H1 (cell line): ENCODE results near the gene DMXL1. TPM values are rescaled to one million over a fixed set of nuclear protein-coding genes. Genes with fewer than 3 reads are reported as not detected.

Experiments
- CTCF ChIA-PET: fragments of 300-600 bp; sonication (Branson Sonifier 250); formaldehyde crosslinking; loops from one replicate; lab custom pipeline; 2021; ENCODE audit not compliant: partially characterized antibody; lab: Charles Lee
- POLR2A ChIA-PET: fragments of 300-600 bp; sonication (Branson Sonifier 250); formaldehyde crosslinking; loops from one replicate; lab custom pipeline; 2021; ENCODE audit warnings: inconsistent platforms; ENCODE audit not compliant: partially characterized antibody; lab: Charles Lee
- DNase-seq, 2 experiments: peaks; one replicate each; pipeline versions ENCODE4 v3.0.0 to v3.0.0-alpha.2; 2010 to 2022; ENCODE audit warnings: low spot score in 2 of 2, low read depth in 1 of 2, mixed read lengths in 1 of 2
- FAIRE-seq: peaks from 2 replicates; lab custom pipeline; 2011; peaks lifted over from hg19 to GRCh38; lab: Jason Lieb, UNC
- H2AFZ ChIP-seq: 2 replicates; pipeline ENCODE4 v1.8.1; 2012; ENCODE audit warnings: low read length, inconsistent platforms
- H2AK5ac ChIP-seq: 2 replicates; pipeline ENCODE4 v1.6.1; 2013; ENCODE audit warnings: low read depth, low read length
- H2BK120ac ChIP-seq: replicated peaks from 2 replicates; pipeline ENCODE3; 2013; ENCODE audit warnings: low read depth, low read length, inconsistent platforms
- H2BK12ac ChIP-seq: 2 replicates; pipeline ENCODE4 v1.6.1; 2013; ENCODE audit warnings: low read depth, low read length
- H2BK15ac ChIP-seq: 2 replicates; pipeline ENCODE4 v1.6.1; 2013; ENCODE audit warnings: low read length
- H2BK20ac ChIP-seq: 2 replicates; pipeline ENCODE4 v1.6.1; 2013; ENCODE audit warnings: low read length
- H2BK5ac ChIP-seq: 2 replicates; pipeline ENCODE4 v1.6.1; 2013; ENCODE audit warnings: low read depth, low read length
- H3K14ac ChIP-seq: 2 replicates; pipeline ENCODE4 v1.6.1; 2013; ENCODE audit warnings: inconsistent platforms; ENCODE audit not compliant: insufficient read length
- H3K18ac ChIP-seq: 2 replicates; pipeline ENCODE4 v1.6.1; 2013; ENCODE audit warnings: low read length; ENCODE audit errors: extremely low read depth
- H3K23ac ChIP-seq: 2 replicates; pipeline ENCODE4 v1.6.1; 2013; ENCODE audit warnings: inconsistent platforms; ENCODE audit not compliant: insufficient read length
- H3K23me2 ChIP-seq: 2 replicates; pipeline ENCODE4 v1.6.1; 2013; ENCODE audit warnings: low read depth, low read length
- H3K27ac ChIP-seq: 2 replicates; pipeline ENCODE4 v1.6.1; 2011; ENCODE audit warnings: low read depth, low read length, inconsistent platforms
- H3K27me3 ChIP-seq, 4 experiments: replicated peaks in 1 of 4; 1 replicate in 1 of 4; 2 replicates in 3 of 4; pipeline versions ENCODE4 v1.6.1 to v1.8.1; 2011 to 2013; ENCODE audit warnings: low read length in 3 of 4, mild to moderate bottlenecking in 3 of 4, inconsistent platforms in 2 of 4, mixed read lengths in 2 of 4, moderate library complexity in 1 of 4; ENCODE audit not compliant: control insufficient read depth in 3 of 4, insufficient read depth in 3 of 4; ENCODE audit errors: extremely low read depth in 1 of 4
- H3K36me3 ChIP-seq, 4 experiments: 2 replicates each; pipeline versions ENCODE4 v1.6.1 to v1.8.1; 2011 to 2013; ENCODE audit warnings: mild to moderate bottlenecking in 4 of 4, low read length in 3 of 4, moderate library complexity in 2 of 4, control low read depth in 1 of 4, inconsistent platforms in 1 of 4; ENCODE audit not compliant: insufficient read depth in 4 of 4, control insufficient read depth in 2 of 4
- H3K4ac ChIP-seq: replicated peaks from 2 replicates; pipeline ENCODE3; 2013; ENCODE audit warnings: low read length, low read depth, mixed read lengths, inconsistent platforms; ENCODE audit not compliant: insufficient read length
- H3K4me1 ChIP-seq, 4 experiments: replicated peaks in 1 of 4; 1 replicate in 1 of 4; 2 replicates in 3 of 4; pipeline versions ENCODE4 v1.6.1 to v1.8.1; 2011 to 2013; ENCODE audit warnings: low read length in 3 of 4, inconsistent platforms in 2 of 4, mixed read lengths in 1 of 4; ENCODE audit not compliant: insufficient read depth in 4 of 4, control insufficient read depth in 3 of 4
- H3K4me2 ChIP-seq, 2 experiments: 2 replicates each; pipeline versions ENCODE4 v1.6.1 to v1.8.1; 2011 to 2013; ENCODE audit warnings: low read depth in 2 of 2, low read length in 2 of 2, control low read depth in 1 of 2, inconsistent platforms in 1 of 2, mild to moderate bottlenecking in 1 of 2; ENCODE audit not compliant: insufficient read depth in 1 of 2
- H3K4me3 ChIP-seq, 4 experiments: fragments of 200-600, 300-600 bp in 1 of 4; sonication (generic), shearing (Covaris generic), sonication (Bioruptor Twin) in 1 of 4; 2 replicates each; pipeline versions ENCODE4 v1.5.1 to v1.8.1; 2011 to 2016; ENCODE audit warnings: low read length in 4 of 4, low read depth in 3 of 4, control low read depth in 2 of 4, inconsistent platforms in 2 of 4, mild to moderate bottlenecking in 2 of 4, mixed read lengths in 1 of 4, moderate library complexity in 1 of 4; ENCODE audit not compliant: insufficient read depth in 2 of 4; ENCODE audit errors: extremely low read depth in 1 of 4
- H3K56ac ChIP-seq: replicated peaks from 2 replicates; pipeline ENCODE3; 2013; ENCODE audit warnings: low read depth, mild to moderate bottlenecking, mixed read lengths, low read length, inconsistent platforms; ENCODE audit not compliant: insufficient read length
- H3K79me1 ChIP-seq: 2 replicates; pipeline ENCODE4 v1.6.1; 2013; ENCODE audit warnings: low read depth, low read length, control low read depth
- H3K79me2 ChIP-seq, 2 experiments: 2 replicates each; pipeline versions ENCODE4 v1.6.1 to v1.8.1; 2012 to 2013; ENCODE audit warnings: low read length in 2 of 2, mild to moderate bottlenecking in 2 of 2, inconsistent platforms in 1 of 2; ENCODE audit not compliant: insufficient read depth in 2 of 2, control insufficient read depth in 1 of 2
- H3K9ac ChIP-seq, 4 experiments: replicated peaks in 1 of 4; 1 replicate in 1 of 4; 2 replicates in 3 of 4; pipeline versions ENCODE4 v1.6.1 to v1.8.1; 2011 to 2013; ENCODE audit warnings: low read depth in 3 of 4, low read length in 3 of 4, control low read depth in 2 of 4, mild to moderate bottlenecking in 2 of 4, moderate library complexity in 2 of 4, inconsistent platforms in 1 of 4; ENCODE audit errors: extremely low read depth in 1 of 4
- H3K9me3 ChIP-seq, 2 experiments: 2 replicates each; pipeline versions ENCODE4 v1.6.1 to v1.8.1; 2012 to 2013; ENCODE audit warnings: mild to moderate bottlenecking in 2 of 2, moderate library complexity in 2 of 2, control low read depth in 1 of 2, inconsistent platforms in 1 of 2, low read depth in 1 of 2, low read length in 1 of 2, mixed read lengths in 1 of 2; ENCODE audit not compliant: insufficient read depth in 2 of 2
- H4K20me1 ChIP-seq, 2 experiments: replicated peaks in 1 of 2; 2 replicates each; pipeline versions ENCODE3 to v1.8.1; 2011 to 2013; ENCODE audit warnings: inconsistent platforms in 2 of 2, low read length in 2 of 2, mild to moderate bottlenecking in 1 of 2; ENCODE audit not compliant: insufficient read depth in 2 of 2, control insufficient read depth in 1 of 2
- H4K5ac ChIP-seq: 2 replicates; pipeline ENCODE4 v1.6.1; 2013; ENCODE audit warnings: low read length, low read depth, mixed read lengths, inconsistent platforms; ENCODE audit not compliant: insufficient read length
- H4K8ac ChIP-seq: 2 replicates; pipeline ENCODE4 v1.8.0; 2013; ENCODE audit warnings: mild to moderate bottlenecking, moderate library complexity, low read length, inconsistent platforms; ENCODE audit not compliant: insufficient read depth; ENCODE audit errors: extremely low read depth
- H4K91ac ChIP-seq: replicated peaks from 2 replicates; pipeline ENCODE3; 2013; ENCODE audit warnings: low read length, mixed read lengths, inconsistent platforms; ENCODE audit not compliant: insufficient read length
- ASH2L ChIP-seq: fragments of 200-600, 300-600 bp; sonication (generic); IDR thresholded peaks from one replicate; pipeline ENCODE4 v1.7.1; 2017; ENCODE audit warnings: low read length
- ATF3 ChIP-seq: IDR thresholded peaks from 2 replicates; pipeline ENCODE4 v1.6.1; 2011; ENCODE audit warnings: low read depth, mild to moderate bottlenecking, low read length; ENCODE audit not compliant: insufficient read depth
- BCL11A ChIP-seq, 2 experiments: IDR thresholded peaks; one replicate each; pipeline ENCODE4 v1.6.1; 2011; ENCODE audit warnings: low read depth in 2 of 2, low read length in 2 of 2, mild to moderate bottlenecking in 2 of 2
- CREB1 ChIP-seq: IDR thresholded peaks from 2 replicates; pipeline ENCODE4 v1.6.1; 2012; ENCODE audit warnings: inconsistent platforms
- HDAC6 ChIP-seq: IDR thresholded peaks from one replicate; pipeline ENCODE4 v1.7.1; 2012; ENCODE audit warnings: low read depth, mild to moderate bottlenecking, inconsistent platforms, low read length, moderate library complexity
- JUND ChIP-seq: IDR thresholded peaks from 2 replicates; pipeline ENCODE4 v1.6.1; 2011; ENCODE audit warnings: mild to moderate bottlenecking, improper control_type of control experiment, low read length
- MAX ChIP-seq: IDR thresholded peaks from 2 replicates; pipeline ENCODE4 v1.6.1; 2012; ENCODE audit warnings: inconsistent platforms
- PHF8 ChIP-seq: fragments of 200-600 bp; sonication (generic); conservative IDR thresholded peaks from 2 replicates; pipeline ENCODE4 v1.7.1; 2012; ENCODE audit warnings: low read depth, mild to moderate bottlenecking, inconsistent platforms, low read length, moderate library complexity
- SAP30 ChIP-seq: fragments of 300-600 bp; sonication (generic); IDR thresholded peaks from 2 replicates; pipeline ENCODE4 v1.7.1; 2012; ENCODE audit warnings: low read length, moderate library complexity, mild to moderate bottlenecking, inconsistent platforms; ENCODE audit not compliant: insufficient read depth, insufficient replicate concordance
- TBP ChIP-seq: IDR thresholded peaks from 2 replicates; pipeline ENCODE4 v1.6.1; 2011; ENCODE audit warnings: low read depth, low read length, improper control_type of control experiment
- USF2 ChIP-seq: IDR thresholded peaks from 2 replicates; pipeline ENCODE4 v1.6.1; 2011; ENCODE audit warnings: low read length, improper control_type of control experiment
- polyA plus RNA-seq, 7 experiments: library from polyadenylated mRNA; depleted of rRNA in 3 of 7; stranded (reverse) in 5 of 7; unstranded in 2 of 7; fragments of >200 nt in 5 of 7; fragments of 200-250 nt in 2 of 7; gene quantifications; 1 replicate in 5 of 7; 2 replicates in 1 of 7; 4 replicates in 1 of 7; pipeline versions ENCODE4 v1.2.1 to v1.2.3, GENCODE V29; 2011 to 2013; ENCODE audit warnings: missing spikeins in 2 of 7, mixed read lengths in 2 of 7
- total RNA-seq: library from RNA; stranded (reverse); fragmentation: NEBNext Ultra II Directional; extraction: Animal tissue kit (Norgen Biotek cat#: 25700); gene quantifications from 2 replicates; pipeline ENCODE4 v1.2.1, GENCODE V29; 2021

DMXL1 gene
- total and polyA plus RNA-seq, 2 of the 8 experiments (the other 6 are each of a cell fraction or from before 2014, with no cell fraction given): 10.1 to 43.9 TPM

- no peaks in the 10 kb centered on the region for H3K9me3 ChIP-seq
- no peak overlapping the region for H4K91ac ChIP-seq
- no peak overlapping the region for H2BK20ac ChIP-seq
- FAIRE-seq (no peak), DNase-seq (no peak)
- no peak overlapping the region for H2BK5ac ChIP-seq
- no peak for TF ChIP-seq MAX
- TF ChIP-seq ASH2L: no peak
- no peak for TF ChIP-seq USF2
- TF ChIP-seq SAP30: no peak
- TF ChIP-seq TBP: no peak
- TF ChIP-seq ATF3: no peak
- TF ChIP-seq JUND: no peak
- no peak for TF ChIP-seq BCL11A (IDR thresholded peaks at IDR 0.05; ENCODE audit: low read depth in 2 of 2, low read length in 2 of 2)
- no peak for TF ChIP-seq PHF8
- no peak for TF ChIP-seq HDAC6
- TF ChIP-seq CREB1: no peak
- ChIA-PET POLR2A (interaction anchor here (1.5 kb wide), 1 partner anchor 14 kb away, joined by 3 read pairs; no protein-coding TSS in a partner anchor), CTCF (no interaction called here)
- no peak overlapping the region for H3K4me3 ChIP-seq
- no peaks in the 10 kb centered on the region for H3K23me2 ChIP-seq
- no peak overlapping the region for H3K23ac ChIP-seq
- H2BK12ac ChIP-seq: no peak overlapping the region
- H4K8ac ChIP-seq: no peak overlapping the region
- H3K36me3 ChIP-seq: peaks cover 0 to 6% (median 0%) of the 10 kb centered on the region in 4 experiments; a peak in 1 of 8 replicates
- H4K5ac ChIP-seq: no peak overlapping the region
- no peak overlapping the region for H3K9ac ChIP-seq
- no peak overlapping the region for H3K4me2 ChIP-seq
- H3K18ac ChIP-seq: no peak overlapping the region
- no peak overlapping the region for H2BK15ac ChIP-seq
- H2AFZ ChIP-seq: no peak overlapping the region
- no peak overlapping the region for H3K56ac ChIP-seq
- no peak overlapping the region for H3K4ac ChIP-seq
- H3K79me1 ChIP-seq: no peaks in the 10 kb centered on the region
- H3K14ac ChIP-seq: no peak overlapping the region
- H3K27ac ChIP-seq: no peak overlapping the region
- no peak overlapping the region for H2AK5ac ChIP-seq
- H2BK120ac ChIP-seq: no peak overlapping the region
- H4K20me1 ChIP-seq: no peaks in the 10 kb centered on the region
- H3K79me2 ChIP-seq: no peaks in the 10 kb centered on the region
- H3K4me1 ChIP-seq: no peaks in the 10 kb centered on the region
- H3K27me3 ChIP-seq: no peaks in the 10 kb centered on the region
Measured at GRCh38 chr5:119212676-119213075, 141.8 kb downstream of the DMXL1 start.
